Testis (tissue), 3 donors: ENCODE data around the gene MBNL2. TPM values are rescaled to one million over a fixed set of nuclear protein-coding genes. Genes with fewer than 3 reads are reported as not detected.

Experiments
- DNase-seq: peaks from one replicate; pipeline ENCODE4 v3.0.0-alpha.2; 2019
- H3K27ac ChIP-seq, 2 donors: fragments of 200-600 bp; sonication (generic); one replicate each; pipeline ENCODE4 v1.5.1; 2019
- H3K27me3 ChIP-seq: fragments of 200-600 bp; sonication (generic); one replicate; pipeline ENCODE4 v1.5.1; 2019
- H3K36me3 ChIP-seq: fragments of 200-600 bp; sonication (generic); one replicate; pipeline ENCODE4 v1.5.1; 2017; ENCODE audit warnings: low read depth; ENCODE audit errors: missing control alignments
- H3K4me1 ChIP-seq: fragments of 200-600 bp; sonication (generic); one replicate; pipeline ENCODE4 v1.5.1; 2019
- H3K4me3 ChIP-seq, 2 donors: fragments of 200-600 bp; sonication (generic); one replicate each; pipeline ENCODE4 v1.5.1; 2017 to 2019
- H3K9me3 ChIP-seq: fragments of 200-600 bp; sonication (generic); one replicate; pipeline ENCODE4 v1.5.1; 2017
- POLR2A ChIP-seq: fragments of 450-650 bp; IDR thresholded peaks from one replicate; pipeline ENCODE4 v1.6.1; 2017; ENCODE audit warnings: antibody characterized with exemption, mild to moderate bottlenecking, moderate library complexity
- WGBS, 2 donors: methylation state at CpG; one replicate each; pipeline ENCODE4 v1.1.5; 2018; 5-methylcytosine and 5-hydroxymethylcytosine counted together
- intact Hi-C: fragments of 100-400 bp; cut with DNase I; formaldehyde crosslinking; loops from one replicate; pipeline ENCODE4 v1.15.1; 2023; ENCODE audit warnings: low total_unique reads
- polyA plus RNA-seq: library from polyadenylated mRNA; stranded (reverse); fragments of 350-450 nt; fragmentation: Illumina TruSeq; extraction: RNeasy Lipid Tissue Mini Kit (QIAGEN cat#74804); gene quantifications from one replicate; pipeline ENCODE4 v1.2.3, GENCODE V29; 2014; ENCODE audit warnings: low read depth, low replicate concordance; ENCODE audit not compliant: insufficient read depth
- total RNA-seq, 2 donors: library from RNA; depleted of rRNA; stranded (reverse); fragments of >200 nt; gene quantifications; one replicate each; pipeline ENCODE4 v1.2.3, GENCODE V29; 2016
- TF ChIP-seq, protein P1 (sequence below), 3 experiments: fragments of 450-650 bp in 2 of 3; fragments of 200-600 bp in 1 of 3; sonication (generic) in 1 of 3; IDR thresholded peaks; one replicate each; pipeline ENCODE4 v1.5.1; 2016 to 2019; ENCODE audit warnings: antibody characterized with exemption in 3 of 3, mild to moderate bottlenecking in 2 of 3, moderate library complexity in 1 of 3

The MBNL2 gene
- total and polyA plus RNA-seq, 3 donors from 2014 or later, result 21.5 to 83.0 (median 69.4) TPM

GRCh38 chr13:97238432-97238831, 16.3 kb downstream of the MBNL2 start:
- DNase-seq, result no peak
- no peaks in the 10 kb centered on the region for H3K9me3 ChIP-seq
- TF ChIP-seq, protein P1, sequence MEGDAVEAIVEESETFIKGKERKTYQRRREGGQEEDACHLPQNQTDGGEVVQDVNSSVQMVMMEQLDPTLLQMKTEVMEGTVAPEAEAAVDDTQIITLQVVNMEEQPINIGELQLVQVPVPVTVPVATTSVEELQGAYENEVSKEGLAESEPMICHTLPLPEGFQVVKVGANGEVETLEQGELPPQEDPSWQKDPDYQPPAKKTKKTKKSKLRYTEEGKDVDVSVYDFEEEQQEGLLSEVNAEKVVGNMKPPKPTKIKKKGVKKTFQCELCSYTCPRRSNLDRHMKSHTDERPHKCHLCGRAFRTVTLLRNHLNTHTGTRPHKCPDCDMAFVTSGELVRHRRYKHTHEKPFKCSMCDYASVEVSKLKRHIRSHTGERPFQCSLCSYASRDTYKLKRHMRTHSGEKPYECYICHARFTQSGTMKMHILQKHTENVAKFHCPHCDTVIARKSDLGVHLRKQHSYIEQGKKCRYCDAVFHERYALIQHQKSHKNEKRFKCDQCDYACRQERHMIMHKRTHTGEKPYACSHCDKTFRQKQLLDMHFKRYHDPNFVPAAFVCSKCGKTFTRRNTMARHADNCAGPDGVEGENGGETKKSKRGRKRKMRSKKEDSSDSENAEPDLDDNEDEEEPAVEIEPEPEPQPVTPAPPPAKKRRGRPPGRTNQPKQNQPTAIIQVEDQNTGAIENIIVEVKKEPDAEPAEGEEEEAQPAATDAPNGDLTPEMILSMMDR (IDR thresholded peaks at IDR 0.05), result no peak
- TF ChIP-seq POLR2A, result no peak
- intact Hi-C loops, result no loop called here
- H3K36me3 ChIP-seq, result no peaks in the 10 kb centered on the region
- peak overlapping the region in 1 of 2 donors; percentile 78 for H3K27ac ChIP-seq
- no peaks in the 10 kb centered on the region for H3K27me3 ChIP-seq
- H3K4me1 ChIP-seq, result peaks cover 64% of the 10 kb centered on the region
- WGBS, 2 donors, result 79 to 85% methylated on average over 5 of the region's 5 CpGs
- H3K4me3 ChIP-seq, result no peak overlapping the region

DNA sequence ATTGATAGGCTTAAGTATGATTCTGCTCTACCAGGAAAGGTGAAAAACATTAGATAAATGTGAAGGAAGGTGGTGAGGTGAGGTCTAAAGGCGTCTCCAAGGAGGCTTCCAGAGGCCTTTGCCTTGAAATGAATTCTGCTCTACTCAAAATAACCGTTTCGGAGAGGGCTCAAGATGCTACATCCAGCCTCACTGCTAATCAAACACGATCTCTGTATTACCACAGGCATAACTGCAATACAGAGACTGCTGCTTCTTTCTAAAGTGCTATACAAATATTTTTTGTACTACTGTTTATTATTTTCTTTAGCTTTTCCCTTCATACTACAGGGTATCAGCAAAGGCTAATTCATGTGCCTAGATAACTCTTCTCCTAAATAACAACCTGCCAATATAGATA, 16.8 kb downstream of the MBNL2 start:
- intact Hi-C loops, result no loop called here
- no peak overlapping the region for H3K4me3 ChIP-seq

DNA sequence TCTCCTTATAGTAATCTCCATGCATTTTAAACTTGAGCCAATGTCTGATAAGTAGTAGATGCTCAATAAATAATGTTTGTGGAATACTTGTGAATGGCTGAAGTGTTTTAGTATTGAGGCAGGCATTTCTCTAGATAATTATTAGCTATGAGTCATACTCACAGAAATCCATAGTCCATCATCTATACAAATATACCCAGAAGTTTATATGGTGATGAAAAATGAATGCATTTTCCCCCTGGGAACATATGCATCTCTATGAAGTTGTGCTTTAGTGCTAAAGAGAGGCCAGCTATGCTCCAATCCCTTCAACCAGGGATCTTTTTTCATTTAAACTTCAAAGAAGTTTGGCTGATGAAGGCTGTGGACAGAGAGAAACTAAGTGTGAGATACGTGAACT, 17.2 kb downstream of the MBNL2 start:
- Histone ChIP-seq H3K4me1 (peaks cover 65% of the 10 kb centered on the region), H3K27ac (peak overlapping the region in 1 of 2 donors; percentile 78), H3K9me3 (no peaks in the 10 kb centered on the region), H3K27me3 (no peaks in the 10 kb centered on the region), H3K36me3 (no peaks in the 10 kb centered on the region), H3K4me3 (no peak overlapping the region)
- no peak for TF ChIP-seq POLR2A
- TF ChIP-seq, protein P1 (IDR thresholded peaks at IDR 0.05), result no peak
- WGBS, 2 donors, result 46 to 59% methylated on average over 1 of the region's 1 CpG
- no peak for DNase-seq
- intact Hi-C loops, result no loop called here

More for the DNA sequence above, 16.8 kb downstream of the MBNL2 start:
- Histone ChIP-seq H3K4me1 (peaks cover 65% of the 10 kb centered on the region), H3K27ac (peak overlapping the region in 1 of 2 donors; percentile 78), H3K36me3 (no peaks in the 10 kb centered on the region), H3K27me3 (no peaks in the 10 kb centered on the region), H3K9me3 (no peaks in the 10 kb centered on the region)
- WGBS, 2 donors, result 79 to 80% methylated on average over 4 of the region's 4 CpGs
- TF ChIP-seq POLR2A, result no peak
- TF ChIP-seq, protein P1 (IDR thresholded peaks at IDR 0.05), result no peak
- DNase-seq, result no peak

- TF ChIP-seq, protein P1 (IDR thresholded peaks at IDR 0.05), result no peak
- TF ChIP-seq POLR2A, result no peak
- Histone ChIP-seq H3K9me3 (no peaks in the 10 kb centered on the region), H3K4me1 (peaks cover 65% of the 10 kb centered on the region), H3K27ac (peak overlapping the region; percentile 13 to 78), H3K4me3 (no peak overlapping the region), H3K36me3 (no peaks in the 10 kb centered on the region), H3K27me3 (no peaks in the 10 kb centered on the region)
- no peak for DNase-seq
- 48 to 70% methylated on average over 3 of the region's 3 CpGs for WGBS, 2 donors
- intact Hi-C loops, result no loop called here
Observed at GRCh38 chr13:97239943-97240787, 18.0 kb downstream of the MBNL2 start.
